ENCODE data around the gene MAP1LC3B2. TPM values are rescaled to one million over a fixed set of nuclear protein-coding genes. Genes with fewer than 3 reads are reported as not detected.

Gene MAP1LC3B2
- total RNA-seq, 1 experiment from 2014 or later: 1.5 TPM

- H2BK20ac ChIP-seq (ENCODE audit: low read depth, low read length, poor library complexity, severe bottlenecking): no peak overlapping the region
- Mint-ChIP-seq H3K4me3 (no peak overlapping the region), H3K9me3 (no peaks in the 10 kb centered on the region), H3K27me3 (ENCODE audit: low read depth) (peaks cover 12% of the 10 kb centered on the region), H3K4me1 (peaks cover 34 to 51% of the 10 kb centered on the region in 2 experiments), H3K27ac (peak overlapping the region in 1 of 3 experiments; percentile 11; a peak in 2 of 7 replicates), H3K36me3 (ENCODE audit: insufficient read depth in 1 of 3, low read depth in 3 of 3) (peaks cover 0 to 6% (median 0%) of the 10 kb centered on the region in 3 experiments; a peak in 2 of 7 replicates)
- no peak overlapping the region for H2BK120ac ChIP-seq (ENCODE audit: low read depth, low read length, poor library complexity, severe bottlenecking)
- no peak overlapping the region for H3K56ac ChIP-seq (ENCODE audit: insufficient read length, low read depth, low read length)
- no peak for DNase-seq
- peaks cover 8% of the 10 kb centered on the region; the same call in 1 of the 2 replicates for H3K4me1 ChIP-seq (ENCODE audit: insufficient read depth, low read length)
- no peaks in the 10 kb centered on the region for H3K27me3 ChIP-seq (ENCODE audit: insufficient read depth, low read length)
- WGBS (ENCODE audit: extremely low coverage, insufficient read length, low lambda C conversion rate): no CpG with 5 or more reads among the region's 15 CpGs
- no peak overlapping the region for H2AFZ ChIP-seq (ENCODE audit: low read length)
- no peak overlapping the region for H3T11ph ChIP-seq (ENCODE audit: low read length)
- H3K23ac ChIP-seq (ENCODE audit: insufficient read length, low read depth, low read length): no peak overlapping the region
- H3K23me2 ChIP-seq (ENCODE audit: insufficient read length, low read depth, low read length, poor library complexity, severe bottlenecking): peaks cover 13% of the 10 kb centered on the region
- H3K79me2 ChIP-seq (ENCODE audit: insufficient read depth, low read length): no peaks in the 10 kb centered on the region
- no peak overlapping the region for H2AK5ac ChIP-seq (ENCODE audit: insufficient read length, low read length)
- H2BK12ac ChIP-seq (ENCODE audit: insufficient read length, low read depth, low read length): no peak overlapping the region
- H3K79me1 ChIP-seq (ENCODE audit: insufficient read depth, low read depth, low read length, poor library complexity, severe bottlenecking): no peaks in the 10 kb centered on the region
- no peak overlapping the region for H4K5ac ChIP-seq (ENCODE audit: insufficient read length, low read depth, low read length)
- H3K4me2 ChIP-seq (ENCODE audit: insufficient read depth, insufficient read length, low read length): no peak overlapping the region
- no peak overlapping the region for H2BK15ac ChIP-seq (ENCODE audit: low read depth, low read length)
- no peak overlapping the region for H3K14ac ChIP-seq (ENCODE audit: insufficient read depth, low read length)
- no peak overlapping the region for H4K91ac ChIP-seq (ENCODE audit: insufficient read length, low read depth, low read length)
- H3K4ac ChIP-seq (ENCODE audit: low read depth, low read length): no peak overlapping the region
- no peaks in the 10 kb centered on the region for H3K9me3 ChIP-seq (ENCODE audit: control insufficient read depth, low read depth, low read length)
- no peak overlapping the region for H2BK5ac ChIP-seq (ENCODE audit: insufficient read length, low read length)
- no peak overlapping the region for H4K8ac ChIP-seq (replicated peaks; ENCODE audit: insufficient read length, low read depth, low read length)
- no peaks in the 10 kb centered on the region for H4K20me1 ChIP-seq (ENCODE audit: control insufficient read depth, insufficient read depth, insufficient read length)
- no peak overlapping the region for H3K18ac ChIP-seq (ENCODE audit: insufficient read length, low read depth, low read length)
- H3K27ac ChIP-seq (ENCODE audit: insufficient read length, low read depth, low read length): no peak overlapping the region
- TF ChIP-seq CTCF (conservative IDR thresholded peaks at IDR 0.05): no peak
- H3K9ac ChIP-seq (ENCODE audit: extremely low read depth, insufficient read length, low read length): no peak overlapping the region
Observed at GRCh38 chr12:116537101-116537904, 21.9 kb upstream of the MAP1LC3B2 start.
